Measurements from ENCODE around the gene LRP2.

The LRP2 gene

GRCh38 chr2:169388161-169388560 is 25.8 kb upstream of the LRP2 start:
- DNase-seq (ENCODE audit: low spot score) = no peak
- H3K27ac ChIP-seq = no peak overlapping the region
- ChIA-PET POLR2A (ENCODE audit: low non-redundant PET) (no interaction called here), CTCF (no interaction called here)
- no peak for TF ChIP-seq CTCF (conservative IDR thresholded peaks at IDR 0.05; ENCODE audit: low read depth)

GRCh38 chr2:169386722-169387121 is 24.4 kb upstream of the LRP2 start:
- POLR2A ChIA-PET (ENCODE audit: low non-redundant PET) = no interaction called here
- TF ChIP-seq CTCF (conservative IDR thresholded peaks at IDR 0.05; ENCODE audit: low read depth) = no peak
- DNase-seq (ENCODE audit: low spot score) = no peak
- CTCF ChIA-PET = no interaction called here
- H3K27ac ChIP-seq = no peak overlapping the region

DNA sequence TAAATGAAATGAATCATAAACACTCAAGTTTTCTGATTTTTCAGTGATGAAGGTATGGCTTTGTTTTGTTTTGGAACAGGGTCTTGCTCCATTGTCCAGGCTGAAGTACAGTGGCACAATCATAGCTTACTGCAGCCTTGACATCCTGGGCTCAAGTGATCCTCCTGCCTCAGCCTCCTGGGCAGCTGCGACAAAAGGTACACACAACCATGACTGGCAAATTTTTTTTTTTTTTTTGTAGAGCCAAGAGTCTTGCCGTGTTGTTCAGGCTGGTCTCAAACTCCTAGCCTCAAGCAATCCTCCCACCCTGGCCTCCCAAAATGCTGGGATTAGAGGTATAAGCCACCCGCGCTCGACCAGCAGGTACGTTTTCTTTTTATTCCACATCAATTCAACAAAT is 22.5 kb upstream of the LRP2 start:
- CTCF ChIA-PET = interaction anchor here (0.7 kb wide), 1 partner anchor 1100 kb away, joined by 3 read pairs; no protein-coding TSS in a partner anchor
- no peak overlapping the region for H3K27ac ChIP-seq
- no peak for TF ChIP-seq CTCF (conservative IDR thresholded peaks at IDR 0.05; ENCODE audit: low read depth)
- POLR2A ChIA-PET (ENCODE audit: low non-redundant PET) = no interaction called here
- no peak for DNase-seq (ENCODE audit: low spot score)

- H3K27ac ChIP-seq = no peak overlapping the region
- TF ChIP-seq CTCF (conservative IDR thresholded peaks at IDR 0.05; ENCODE audit: low read depth) = no peak
- ChIA-PET CTCF (interaction anchor here (0.5 kb wide), 1 partner anchor 1321 kb away, joined by 3 read pairs; no protein-coding TSS in a partner anchor), POLR2A (ENCODE audit: low non-redundant PET) (no interaction called here)
- DNase-seq (ENCODE audit: low spot score) = no peak
Observed at GRCh38 chr2:169372561-169372960, 10.2 kb upstream of the LRP2 start.

GRCh38 chr2:169366066-169366465 is 3.7 kb upstream of the LRP2 start:
- no peak for DNase-seq (ENCODE audit: low spot score)
- no peak overlapping the region for H3K27ac ChIP-seq
- CTCF ChIA-PET = no interaction called here
- POLR2A ChIA-PET (ENCODE audit: low non-redundant PET) = no interaction called here
- TF ChIP-seq CTCF (conservative IDR thresholded peaks at IDR 0.05; ENCODE audit: low read depth) = no peak

GRCh38 chr2:169365029-169365480 is 2.7 kb upstream of the LRP2 start:
- H3K27ac ChIP-seq = no peak overlapping the region
- ChIA-PET POLR2A (ENCODE audit: low non-redundant PET) (no interaction called here), CTCF (interaction anchor here (0.6 to 1.0 kb wide), 3 partner anchors 251 to 567 kb away, joined by 3 to 5 read pairs (median 4); no protein-coding TSS in a partner anchor)
- DNase-seq (ENCODE audit: low spot score) = no peak
- TF ChIP-seq CTCF (conservative IDR thresholded peaks at IDR 0.05; ENCODE audit: low read depth) = no peak

Data from RWPE1 (cell line).